GM18867 (cell line): ENCODE results near the gene GUK1.

Source experiments
- ATAC-seq: cut with Tn5 transposase; IDR thresholded peaks from one replicate; pipeline ENCODE4 v1.9.1; 2021; ENCODE audit warnings: mild to moderate bottlenecking, moderate library complexity; ENCODE audit not compliant: unreplicated experiment

Gene GUK1

GRCh38 chr1:228148935-228149405 is 8.9 kb downstream of the GUK1 start:
- ATAC-seq, result no peak

GRCh38 chr1:228149406-228150119 is 9.5 kb downstream of the GUK1 start, which contains the start of gene GJC2:
Gene GJC2, plus strand, starts transcription at chr1:228149930. Its CDS starts 7,829 bp downstream, at chr1:228157759.
- ATAC-seq, result no peak

GRCh38 chr1:228150120-228150460 is 10.0 kb downstream of the GUK1 start:
- no peak for ATAC-seq

GRCh38 chr1:228150461-228151179 is 10.5 kb downstream of the GUK1 start:
- no peak for ATAC-seq

- no peak for ATAC-seq
Observed at GRCh38 chr1:228151180-228151925, 11.3 kb downstream of the GUK1 start.

GRCh38 chr1:228152097-228152917 is 12.2 kb downstream of the GUK1 start:
- no peak for ATAC-seq

- ATAC-seq, result no peak
Observed at GRCh38 chr1:228152918-228153258, 12.8 kb downstream of the GUK1 start.

- ATAC-seq, result no peak
Observed at GRCh38 chr1:228154021-228154669, 14.1 kb downstream of the GUK1 start.

- no peak for ATAC-seq
Observed at GRCh38 chr1:228154670-228155571, 14.8 kb downstream of the GUK1 start.

GRCh38 chr1:228155596-228156514 is 15.8 kb downstream of the GUK1 start:
- no peak for ATAC-seq

GRCh38 chr1:228156515-228156881 is 16.4 kb downstream of the GUK1 start:
- no peak for ATAC-seq

- no peak for ATAC-seq
Observed at GRCh38 chr1:228156941-228157728, 17.1 kb downstream of the GUK1 start.

GRCh38 chr1:228157729-228158126 is 17.6 kb downstream of the GUK1 start:
- no peak for ATAC-seq

GRCh38 chr1:228158151-228159007 is 18.3 kb downstream of the GUK1 start:
- no peak for ATAC-seq

- ATAC-seq, result no peak
Observed at GRCh38 chr1:228159008-228159665, 19.1 kb downstream of the GUK1 start.

GRCh38 chr1:228160201-228160761 is 20.2 kb downstream of the GUK1 start:
- ATAC-seq, result no peak
